Fibroblast of skin of right biceps (primary cell): Measurements from ENCODE around the gene SYCP3.
"Not testable (repeated sequence)": the region's sequence is repeated elsewhere in the genome, so short reads cannot be mapped to it uniquely, and the experiment has no call there.

Source experiments
- DNase-seq: peaks from one replicate; pipeline ENCODE4 v3.0.0-alpha.2; 2013

SYCP3 gene

DNA sequence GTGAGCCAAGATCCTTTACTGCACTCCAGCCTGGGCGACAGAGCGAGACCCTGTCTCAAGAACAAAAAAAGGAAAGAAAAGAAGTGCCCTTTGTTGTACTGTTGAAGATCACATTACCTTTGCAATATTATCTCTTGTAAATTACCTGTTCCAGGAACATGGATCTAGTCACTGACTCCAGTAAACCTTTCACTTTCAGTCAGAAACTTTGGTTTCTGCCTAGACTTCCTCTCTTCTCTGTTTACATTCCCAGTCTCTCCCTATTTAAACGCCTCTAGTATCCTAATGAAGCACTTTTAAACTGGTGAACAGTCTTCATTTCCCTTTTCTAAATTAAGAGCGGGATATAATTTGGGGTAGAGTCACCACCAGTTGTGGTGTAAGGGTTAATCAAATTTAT lies 29.0 kb downstream of the SYCP3 start:
- no peak for DNase-seq

- no peak for DNase-seq
Observed at GRCh38 chr12:101707131-101707782, 32.0 kb downstream of the SYCP3 start.

- DNase-seq, result no peak
Observed at GRCh38 chr12:101706403-101706802, 32.9 kb downstream of the SYCP3 start.

DNA sequence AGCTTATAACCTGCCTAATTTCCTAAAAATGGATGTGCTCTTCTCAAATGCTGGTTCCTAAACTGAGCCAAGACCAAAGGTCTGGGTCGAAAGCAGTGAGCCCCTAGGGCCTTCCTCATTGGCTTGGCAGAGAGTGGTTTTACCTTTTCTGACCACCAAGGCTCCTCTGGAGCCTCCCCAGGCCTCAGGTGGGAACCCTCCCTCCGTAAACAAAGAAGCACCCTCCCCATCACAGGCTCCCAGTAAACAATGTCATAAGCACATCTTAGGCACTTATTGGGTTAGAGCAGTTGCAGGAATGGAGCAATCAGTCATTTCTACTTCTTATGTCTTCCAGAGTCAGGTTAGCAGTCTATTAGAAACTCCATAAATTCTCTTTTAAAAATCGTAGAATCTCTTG lies 35.8 kb downstream of the SYCP3 start:
- DNase-seq, result no peak

GRCh38 chr12:101700299-101700820 lies 38.9 kb downstream of the SYCP3 start:
- no peak for DNase-seq

- DNase-seq, result peak; percentile 12
Observed at GRCh38 chr12:101698800-101699347, 40.4 kb downstream of the SYCP3 start.

DNA sequence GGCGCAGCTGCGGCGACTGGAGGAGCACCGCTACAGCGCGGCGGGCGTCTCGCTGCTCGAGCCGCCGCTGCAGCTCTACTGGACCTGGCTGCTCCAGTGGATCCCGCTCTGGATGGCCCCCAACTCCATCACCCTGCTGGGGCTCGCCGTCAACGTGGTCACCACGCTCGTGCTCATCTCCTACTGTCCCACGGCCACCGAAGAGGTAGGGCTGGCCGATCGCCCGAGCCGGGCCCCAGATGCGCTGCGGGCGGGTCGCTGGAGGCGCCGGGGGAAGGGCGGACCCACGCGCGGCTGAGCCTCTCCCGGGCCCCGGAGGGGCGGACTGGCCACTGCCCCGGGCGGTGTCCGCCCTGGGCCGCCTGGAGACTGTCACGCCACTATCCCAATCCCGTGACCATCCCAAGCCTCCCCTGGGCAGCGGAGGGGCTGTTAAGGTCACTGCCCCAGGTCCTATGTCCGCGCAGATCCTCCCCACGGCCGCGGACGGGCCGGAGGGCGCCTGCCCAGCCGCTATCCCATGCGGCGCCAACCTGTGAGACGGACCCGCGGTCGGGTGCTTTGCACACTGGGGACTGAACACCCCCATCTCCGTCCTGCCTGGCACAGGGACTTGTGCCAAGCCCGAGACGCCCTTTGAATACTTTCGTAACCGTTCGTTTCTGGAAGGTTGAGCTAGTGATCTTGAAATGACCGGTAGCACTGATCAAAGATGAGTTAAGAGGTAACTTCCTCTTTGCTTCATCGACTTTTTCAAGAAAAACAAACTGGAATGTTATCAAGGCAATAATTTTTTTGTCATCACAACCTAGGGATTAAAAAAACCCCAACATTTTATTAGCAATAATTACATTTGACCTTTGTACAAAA lies 41.1 kb downstream of the SYCP3 start:
- DNase-seq, result peak; percentile 12

GRCh38 chr12:101697197-101697929 lies 41.9 kb downstream of the SYCP3 start, which contains the start of gene CHPT1:
CHPT1 (plus strand) TSS chr12:101697640; CDS start chr12:101697862, 222 bp downstream.
- DNase-seq, result peak; percentile 47

DNA sequence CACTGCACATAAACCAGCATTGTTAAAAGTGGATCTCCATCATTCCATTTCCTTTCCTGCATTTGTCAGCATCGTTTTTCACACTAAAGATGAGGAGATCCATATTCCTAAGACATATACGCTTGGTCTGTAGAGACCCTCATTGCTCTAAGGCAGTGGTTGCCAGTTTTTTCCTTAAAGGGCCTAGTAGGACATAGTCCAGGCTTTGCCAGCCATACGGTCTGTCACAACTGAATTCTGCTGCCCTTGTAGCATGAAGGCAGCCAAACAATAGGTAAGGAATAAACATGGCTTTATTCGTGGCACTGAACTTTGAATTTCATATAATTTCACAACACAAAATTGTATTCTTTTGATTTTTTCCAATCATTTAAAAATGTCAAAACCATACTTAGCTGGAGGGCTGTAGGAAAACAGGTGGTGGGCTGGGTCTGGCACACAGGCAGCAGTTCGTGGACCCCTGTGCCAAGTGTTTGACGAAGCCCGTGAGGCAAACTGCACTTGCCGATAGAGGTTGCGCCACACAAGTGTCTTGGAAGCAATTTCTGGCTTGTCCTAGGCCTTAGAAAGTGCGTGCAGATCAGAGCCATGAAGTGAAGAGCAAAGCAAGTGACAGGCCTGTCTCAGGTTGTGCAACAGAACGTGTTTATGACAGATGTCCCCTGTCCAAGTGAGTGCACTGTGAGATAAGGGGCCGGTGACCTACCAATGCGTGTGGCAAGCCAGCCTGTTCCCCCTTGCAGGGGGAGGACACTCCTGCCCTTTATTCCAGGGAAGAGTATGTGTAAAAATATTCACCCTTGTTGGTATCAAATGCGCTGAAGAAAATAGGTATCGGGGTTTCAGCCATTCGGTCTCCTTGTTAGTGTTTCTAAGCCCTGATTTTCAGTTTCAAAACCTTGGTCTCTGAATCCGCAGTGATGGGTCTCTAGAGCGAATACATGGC lies 42.7 kb downstream of the SYCP3 start:
- DNase-seq, result no peak

DNA sequence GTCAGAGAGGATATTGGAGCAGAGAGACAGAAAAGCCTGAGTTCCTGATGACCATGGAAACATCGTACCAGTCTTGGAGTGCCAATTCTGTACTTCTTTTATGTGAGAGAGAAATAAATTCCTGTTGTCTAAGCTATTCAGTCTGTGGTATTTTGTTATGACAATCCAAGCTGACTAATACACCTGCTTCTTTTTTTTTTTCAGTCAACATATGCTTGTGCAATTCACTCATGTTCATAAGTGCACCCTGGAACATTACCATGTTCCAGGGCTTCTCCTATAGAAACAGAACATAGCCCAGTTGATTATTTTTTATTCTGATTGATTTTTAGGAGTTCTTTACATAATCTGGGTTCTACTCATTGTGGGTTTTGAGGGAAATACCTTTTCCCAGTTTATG lies 43.6 kb downstream of the SYCP3 start:
- peak; percentile 4 for DNase-seq

GRCh38 chr12:101694986-101695385 lies 44.3 kb downstream of the SYCP3 start:
- DNase-seq, result no peak

GRCh38 chr12:101694297-101694848 lies 44.9 kb downstream of the SYCP3 start:
- DNase-seq, result no peak

GRCh38 chr12:101691503-101692096 lies 47.7 kb downstream of the SYCP3 start:
- DNase-seq, result no peak

GRCh38 chr12:101690544-101691098 lies 48.6 kb downstream of the SYCP3 start:
- DNase-seq, result no peak

GRCh38 chr12:101686176-101686575 lies 53.1 kb downstream of the SYCP3 start:
- no peak for DNase-seq

DNA sequence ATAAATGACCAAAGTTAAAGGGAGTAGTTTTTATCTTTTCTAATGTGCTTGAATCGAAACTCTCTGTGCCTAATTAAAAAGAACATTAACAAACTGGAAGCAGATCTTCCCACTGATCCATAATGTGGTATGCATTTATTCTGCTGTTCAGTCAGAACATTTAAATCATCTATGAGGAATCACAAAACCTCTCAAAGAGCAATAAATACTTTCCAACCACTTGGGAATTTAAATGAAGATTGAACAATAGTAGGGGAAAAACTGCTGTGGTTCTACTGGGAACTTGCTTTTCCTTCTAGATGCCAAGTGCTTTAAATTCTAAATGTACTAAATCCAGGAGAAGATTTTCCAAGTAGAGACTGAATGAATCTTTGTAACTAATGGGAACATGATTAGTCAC lies 54.2 kb downstream of the SYCP3 start:
- DNase-seq, result peak; percentile 6

DNA sequence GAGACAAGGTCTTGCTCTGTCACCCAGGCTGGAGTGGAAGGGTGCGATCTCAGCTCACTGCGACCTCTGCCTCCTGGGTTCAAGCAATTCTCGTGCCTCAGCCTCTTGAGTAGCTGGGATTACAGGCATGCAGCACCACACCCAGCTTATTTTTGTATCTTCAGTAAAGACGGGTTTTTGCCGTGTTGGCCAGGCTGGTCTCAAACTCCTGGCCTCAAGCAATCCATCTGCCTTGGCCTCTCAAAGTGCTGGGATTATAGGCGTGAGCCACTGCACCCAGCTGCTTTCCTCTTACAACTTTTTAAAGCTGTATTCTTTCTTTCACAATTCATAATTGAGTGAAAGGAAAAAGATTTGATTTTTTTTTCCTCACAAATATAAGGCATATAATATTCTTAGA lies 57.6 kb downstream of the SYCP3 start:
- DNase-seq, result not testable (repeated sequence)

GRCh38 chr12:101680647-101681046 lies 58.6 kb downstream of the SYCP3 start:
- DNase-seq, result no peak

DNA sequence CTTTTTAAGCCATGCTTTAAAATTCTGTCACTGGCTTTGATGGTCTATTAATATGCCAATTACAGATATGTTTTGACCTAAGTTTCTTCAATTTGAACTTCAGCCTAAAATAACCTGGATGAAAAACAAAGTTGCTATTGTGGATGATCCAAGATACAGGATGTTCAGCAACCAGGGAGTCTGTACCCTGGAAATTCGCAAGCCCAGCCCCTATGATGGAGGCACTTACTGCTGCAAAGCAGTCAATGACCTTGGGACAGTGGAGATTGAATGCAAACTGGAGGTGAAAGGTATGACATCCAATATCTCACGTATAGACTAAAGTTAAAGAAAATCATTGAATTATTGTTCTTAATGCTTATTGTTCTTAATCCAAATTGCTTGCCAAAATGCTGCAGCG lies 59.0 kb downstream of the SYCP3 start:
- no peak for DNase-seq
